K562 (cell line): Measurements from ENCODE around the gene KLHL18. TPM values are rescaled to one million over a fixed set of nuclear protein-coding genes. Genes with fewer than 3 reads are reported as not detected.
A peak's percentile ranks its signal among the peaks of the same experiment; 100 is the strongest.

Source experiments
- ATAC-seq: fragments of 200-7000 bp; cut with Tn5 transposase; 3 replicates; pipeline ENCODE4 v1.9.1; 2020; ENCODE audit warnings: moderate library complexity
- BruUV-seq: library from RNA; stranded (reverse); fragments of 400-500 nt; replicated peaks from 2 replicates; lab custom pipeline; 2021; lab: Mats Ljungman, UMichigan
- CTCF ChIA-PET: fragments of 300-600 bp; formaldehyde crosslinking; extraction: SDS; loops from one replicate; lab custom pipeline; 2021; ENCODE audit warnings: low intra/inter-chr PET ratio; lab: Yijun Ruan, JAX
- POLR2A ChIA-PET: fragments of 300-600, 350-650 bp; sonication (Branson Sonifier 250); formaldehyde crosslinking; extraction: SDS; loops from one replicate; lab custom pipeline; 2021; ENCODE audit warnings: antibody characterized with exemption, inconsistent platforms; lab: Yijun Ruan, JAX
- DNase-seq, 4 experiments: peaks; one replicate each; pipeline versions ENCODE4 v3.0.0 to v3.0.0-alpha.2; 2011 to 2018; ENCODE audit warnings: low spot score in 3 of 4, mixed read lengths in 3 of 4; ENCODE audit errors: extremely low read depth in 1 of 4
- FAIRE-seq: peaks from 2 replicates; lab custom pipeline; 2011; peaks lifted over from hg19 to GRCh38; lab: Jason Lieb, UNC
- H2AFZ ChIP-seq: 2 replicates; pipeline ENCODE4 v1.6.0; 2011; ENCODE audit warnings: low read depth, low read length, control low read depth, inconsistent platforms
- H3K27ac ChIP-seq: fragments of 200-600 bp; 3 replicates; pipeline ENCODE4 v1.8.0; 2011; ENCODE audit warnings: low read depth, mild to moderate bottlenecking, control low read depth, inconsistent platforms, low read length, moderate library complexity, mixed read lengths; ENCODE audit errors: extremely low read depth
- H3K27me3 ChIP-seq, 2 experiments: fragments of 300-600 bp in 1 of 2; 2 replicates in 1 of 2; 3 replicates in 1 of 2; pipeline versions ENCODE4 v1.6.0 to v1.8.0; 2011; ENCODE audit warnings: inconsistent platforms in 2 of 2, low read length in 2 of 2, mild to moderate bottlenecking in 1 of 2, mixed read lengths in 1 of 2, moderate library complexity in 1 of 2; ENCODE audit not compliant: control insufficient read depth in 2 of 2, insufficient read depth in 2 of 2
- H3K36me3 ChIP-seq: fragments of 300-600 bp; 3 replicates; pipeline ENCODE4 v1.8.0; 2011; ENCODE audit warnings: mild to moderate bottlenecking, low read length, inconsistent platforms; ENCODE audit not compliant: control insufficient read depth, insufficient read depth
- H3K4me1 ChIP-seq, 2 experiments: fragments of 200-600 bp in 1 of 2; replicated peaks in 1 of 2; 2 replicates in 1 of 2; 3 replicates in 1 of 2; pipeline versions ENCODE4 v1.5.1 to v1.8.0; 2011; ENCODE audit warnings: inconsistent platforms in 2 of 2, low read length in 2 of 2, mild to moderate bottlenecking in 1 of 2, mixed read lengths in 1 of 2, moderate library complexity in 1 of 2; ENCODE audit not compliant: control insufficient read depth in 2 of 2, insufficient read depth in 2 of 2
- H3K4me2 ChIP-seq: 2 replicates; pipeline ENCODE4 v1.6.1; 2011; ENCODE audit warnings: low read length, control low read depth, inconsistent platforms, mixed read lengths; ENCODE audit not compliant: insufficient read depth
- H3K4me3 ChIP-seq: fragments of 200-600 bp; sonication (generic), shearing (Covaris generic); 2 replicates; pipeline ENCODE4 v1.5.1; 2016; ENCODE audit warnings: control low read depth, inconsistent platforms
- H3K79me2 ChIP-seq: fragments of 200-600 bp; 3 replicates; pipeline ENCODE4 v1.8.0; 2011; ENCODE audit warnings: low read length, inconsistent platforms; ENCODE audit not compliant: control insufficient read depth, insufficient read depth
- H3K9ac ChIP-seq, 2 experiments: 2 replicates each; pipeline versions ENCODE4 v1.6.0 to v1.6.1; 2011; ENCODE audit warnings: low read depth in 2 of 2, low read length in 2 of 2, control low read depth in 1 of 2, inconsistent platforms in 1 of 2, mild to moderate bottlenecking in 1 of 2, mixed read lengths in 1 of 2; ENCODE audit not compliant: insufficient read depth in 1 of 2
- H3K9me1 ChIP-seq: one replicate; pipeline ENCODE4 v1.6.0; 2011; ENCODE audit warnings: inconsistent platforms, mild to moderate bottlenecking, low read length, moderate library complexity; ENCODE audit not compliant: control insufficient read depth, insufficient read depth
- H3K9me3 ChIP-seq: replicated peaks from 2 replicates; pipeline ENCODE4 v1.5.1; 2011; ENCODE audit warnings: low read depth, low read length, inconsistent platforms; ENCODE audit not compliant: control insufficient read depth, insufficient read depth
- H4K20me1 ChIP-seq: replicated peaks from 2 replicates; pipeline ENCODE4 v1.6.1; 2011; ENCODE audit warnings: low read length, inconsistent platforms, mixed read lengths; ENCODE audit not compliant: control insufficient read depth, insufficient read depth
- ARID1B ChIP-seq: fragments of 450-650 bp; IDR thresholded peaks from 2 replicates; pipeline ENCODE4 v1.6.1; 2016; ENCODE audit warnings: antibody characterized with exemption, mild to moderate bottlenecking, inconsistent platforms
- CBFA2T3 ChIP-seq: fragments of 450-650 bp; IDR thresholded peaks from 2 replicates; pipeline ENCODE4 v1.6.1; 2017
- CEBPB ChIP-seq: fragments of 450-650 bp; IDR thresholded peaks from 2 replicates; pipeline ENCODE4 v1.6.1; 2016; ENCODE audit warnings: missing genetic modification characterization, missing compliant biosample characterization
- DPF2 ChIP-seq: fragments of 450-650 bp; IDR thresholded peaks from 2 replicates; pipeline ENCODE4 v1.6.1; 2016
- ELF1 ChIP-seq: fragments of 200-800 bp; sonication (Bioruptor generic); IDR thresholded peaks from 2 replicates; pipeline ENCODE4 v1.6.1; 2016; ENCODE audit warnings: missing genetic modification characterization, missing compliant biosample characterization
- ELF4 ChIP-seq: fragments of 450-650 bp; formaldehyde crosslinking; IDR thresholded peaks from 2 replicates; pipeline ENCODE4 v1.4.0; 2022; ENCODE audit warnings: missing genetic modification characterization
- FOXA3 ChIP-seq, 2 experiments: fragments of 450-650 bp in 1 of 2; sonication (generic) in 1 of 2; formaldehyde crosslinking; IDR thresholded peaks in 1 of 2; conservative IDR thresholded peaks in 1 of 2; 2 replicates each; pipeline versions ENCODE4 v1.4.0 to v1.8.0; 2020 to 2022; ENCODE audit warnings: mild to moderate bottlenecking in 2 of 2, missing genetic modification reagents in 1 of 2
- HBP1 ChIP-seq: fragments of 450-650 bp; formaldehyde crosslinking; IDR thresholded peaks from 2 replicates; pipeline ENCODE4 v1.4.0; 2022; ENCODE audit warnings: missing genetic modification characterization
- HLTF ChIP-seq: fragments of 450-650 bp; IDR thresholded peaks from 2 replicates; pipeline ENCODE4 v1.6.1; 2016
- HNRNPUL1 ChIP-seq: fragments of 200-400 bp; formaldehyde crosslinking; IDR thresholded peaks from 2 replicates; pipeline ENCODE4 v1.6.1; 2017; ENCODE audit warnings: low read length
- MECOM ChIP-seq: fragments of 250-450 bp; sonication (Bioruptor Pico); IDR thresholded peaks from 2 replicates; pipeline ENCODE4 v1.8.0; 2022; ENCODE audit warnings: inconsistent platforms
- MTA1 ChIP-seq: fragments of 450-650 bp; IDR thresholded peaks from 2 replicates; pipeline ENCODE4 v1.6.1; 2017; ENCODE audit warnings: borderline replicate concordance
- OTX1 ChIP-seq: fragments of 450-650 bp; formaldehyde crosslinking; IDR thresholded peaks from 2 replicates; pipeline ENCODE4 v1.4.0; 2022; ENCODE audit warnings: mild to moderate bottlenecking
- SMARCA4 ChIP-seq: fragments of 450-650 bp; IDR thresholded peaks from 2 replicates; pipeline ENCODE4 v1.6.1; 2016
- SMARCE1 ChIP-seq: fragments of 450-650 bp; IDR thresholded peaks from 2 replicates; pipeline ENCODE4 v1.7.1; 2016; ENCODE audit warnings: mild to moderate bottlenecking
- THRAP3 ChIP-seq: fragments of 450-650 bp; IDR thresholded peaks from 2 replicates; pipeline ENCODE4 v1.6.1; 2016; ENCODE audit warnings: mild to moderate bottlenecking, inconsistent platforms, borderline replicate concordance
- THRB ChIP-seq: fragments of 450-650 bp; formaldehyde crosslinking; conservative IDR thresholded peaks from 2 replicates; pipeline ENCODE4 v1.4.0; 2022; ENCODE audit warnings: mild to moderate bottlenecking, missing genetic modification characterization
- ZEB2 ChIP-seq: fragments of 450-650 bp; IDR thresholded peaks from 2 replicates; pipeline ENCODE4 v1.6.1; 2016
- ZNF384 ChIP-seq: IDR thresholded peaks from 2 replicates; pipeline ENCODE4 v1.6.1; 2012; ENCODE audit warnings: low read depth, low read length, improper control_type of control experiment
- WGBS: fragments of 100-300 bp; shearing (Covaris generic); methylation state at CpG from one replicate; pipeline ENCODE4 v1.1.6; 2016; ENCODE audit warnings: low coverage, mixed read lengths; ENCODE audit not compliant: insufficient coverage; ENCODE audit errors: missing lambda C conversion rate; 5-methylcytosine and 5-hydroxymethylcytosine counted together
- in situ Hi-C: fragments of 300-500 bp; cut with MboI; formaldehyde crosslinking; loops from 4 replicates; pipeline ENCODE4 v1.15.0; 2018; ENCODE audit warnings: inconsistent platforms, mixed read lengths
- intact Hi-C: fragments of 100-400 bp; cut with micrococcal nuclease; formaldehyde crosslinking; loops from 2 replicates; pipeline ENCODE4 v1.14.2; 2022
- polyA plus RNA-seq, 8 experiments: library from polyadenylated mRNA; depleted of rRNA in 4 of 8; stranded (reverse) in 5 of 8; unstranded in 3 of 8; fragments of >200 nt; fragmentation: Nextera tagmentation in 2 of 8; fragmentation: Illumina TruSeq in 1 of 8; extraction: Ambion mirVana in 2 of 8; extraction: Trizol in 1 of 8; gene quantifications; 2 replicates each; pipeline versions ENCODE4 v1.2.1 to v1.2.3, GENCODE V29; 2011 to 2014; ENCODE audit warnings: inconsistent platforms in 1 of 8, missing spikeins in 1 of 8
- total RNA-seq, 7 experiments: library from RNA; depleted of rRNA in 6 of 7; stranded (reverse); fragments of >200 nt in 6 of 7; fragmentation: Illumina TruSeq in 2 of 7; extraction: Trizol in 2 of 7; gene quantifications; 2 replicates each; pipeline versions ENCODE4 v1.2.1 to v1.2.3, GENCODE V29; 2011 to 2021; ENCODE audit warnings: low replicate concordance in 1 of 7
- TF ChIP-seq, protein P1 (sequence below): fragments of 450-650 bp; formaldehyde crosslinking; IDR thresholded peaks from 2 replicates; pipeline ENCODE4 v1.4.0; 2022; ENCODE audit warnings: missing genetic modification characterization

The KLHL18 gene
- total and polyA plus RNA-seq, 9 of the 15 experiments (the other 6 are each of a cell fraction or from before 2014, with no cell fraction given), result 26.7 to 97.5 (median 48.7) TPM

DNA sequence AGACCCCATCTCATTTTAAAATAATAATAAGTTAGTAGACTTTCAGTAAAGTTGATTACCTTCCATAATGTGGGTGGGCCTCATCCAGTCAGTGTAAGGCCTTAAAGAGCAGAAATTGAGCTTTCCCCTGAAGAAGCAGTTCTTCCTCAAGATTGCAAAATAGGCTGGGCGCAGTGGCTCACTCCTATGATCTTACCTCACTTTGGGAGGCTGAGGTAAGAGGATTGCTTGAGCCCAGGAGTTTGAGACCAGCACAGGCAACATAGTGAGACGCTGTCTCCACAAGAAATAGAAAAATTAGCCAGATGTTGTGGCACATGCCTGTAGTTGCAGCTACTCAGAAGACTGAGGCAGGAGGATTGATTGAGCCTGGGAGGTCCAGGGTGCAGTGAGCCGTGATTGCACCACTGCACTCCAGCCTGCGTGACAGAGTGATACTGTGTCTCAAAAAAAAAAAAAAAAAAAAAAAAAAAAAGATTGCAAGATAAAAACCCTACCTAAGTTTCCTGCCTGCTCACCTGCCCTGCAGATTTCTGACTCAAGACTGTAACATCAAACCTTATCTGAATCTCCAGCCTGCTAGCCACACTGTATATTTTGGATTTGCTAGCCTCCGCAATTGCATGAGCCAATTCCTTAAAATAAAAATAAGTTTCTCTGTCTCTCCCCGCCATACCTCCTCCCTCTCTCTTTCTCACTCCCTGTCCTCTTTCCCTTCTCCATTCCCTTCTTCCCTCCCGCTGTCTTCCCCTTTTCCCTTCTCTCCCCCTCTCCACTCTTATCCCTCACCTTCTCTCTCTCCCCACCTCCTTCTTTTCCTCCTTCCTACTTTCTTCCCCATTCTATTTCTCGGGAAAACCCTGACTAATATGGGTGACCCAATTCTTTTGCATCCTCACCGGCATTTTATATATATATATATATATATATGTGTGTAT is 16.9 kb downstream of the KLHL18 start:
- no TSS peak for BruUV-seq
- 55% methylated on average over 9 of the region's 9 CpGs for WGBS
- intact Hi-C loops, result loop anchor here (2.0 kb wide), 1 partner anchor 15 kb away; no protein-coding TSS in a partner anchor

More for the DNA sequence above, 16.9 kb downstream of the KLHL18 start:
- H3K79me2 ChIP-seq, result peaks cover 79% of the 10 kb centered on the region
- no peaks in the 10 kb centered on the region for H3K9me1 ChIP-seq
- FAIRE-seq, result no peak
- H3K4me3 ChIP-seq, result no peak overlapping the region
- CTCF ChIA-PET, result no interaction called here
- H3K27ac ChIP-seq, result no peak overlapping the region
- H2AFZ ChIP-seq, result no peak overlapping the region
- peak; percentile 45 for ATAC-seq
- H4K20me1 ChIP-seq, result no peaks in the 10 kb centered on the region
- no peaks in the 10 kb centered on the region for H3K27me3 ChIP-seq
- peak overlapping the region in 1 of 2 experiments; percentile 11; a peak in 1 of 4 replicates for H3K9ac ChIP-seq
- in situ Hi-C loops, result no loop called here
- H3K4me1 ChIP-seq, result peaks cover 11 to 44% of the 10 kb centered on the region in 2 experiments; a peak in 4 of 5 replicates
- no peak for DNase-seq
- H3K36me3 ChIP-seq, result peaks cover 57% of the 10 kb centered on the region
- no peak overlapping the region; the same call in 1 of the 2 replicates for H3K4me2 ChIP-seq
- POLR2A ChIA-PET, result interaction anchor here (0.6 to 5.0 kb wide), 5 partner anchors 9 to 230 kb away, joined by 4 to 31 read pairs (median 4); no protein-coding TSS in a partner anchor
- no peaks in the 10 kb centered on the region for H3K9me3 ChIP-seq
- 0 out of 2 replicates have a peak, but pooled peaks have one; percentile 22 for TF ChIP-seq OTX1
- peak; percentile 48 for TF ChIP-seq ARID1B
- peak; percentile 32; the same call in 1 of the 2 replicates for TF ChIP-seq SMARCA4
- TF ChIP-seq DPF2, result peak; percentile 46; the same call in 1 of the 2 replicates
- peak; percentile 78 for TF ChIP-seq CEBPB (tag)
- TF ChIP-seq HLTF, result 0 out of 2 replicates have a peak, but pooled peaks have one; percentile 26
- no peak for TF ChIP-seq ELF1 (tag)
- TF ChIP-seq HNRNPUL1, result no peak
- peak; percentile 42; the same call in 1 of the 2 replicates for TF ChIP-seq CBFA2T3
- TF ChIP-seq, protein P1, sequence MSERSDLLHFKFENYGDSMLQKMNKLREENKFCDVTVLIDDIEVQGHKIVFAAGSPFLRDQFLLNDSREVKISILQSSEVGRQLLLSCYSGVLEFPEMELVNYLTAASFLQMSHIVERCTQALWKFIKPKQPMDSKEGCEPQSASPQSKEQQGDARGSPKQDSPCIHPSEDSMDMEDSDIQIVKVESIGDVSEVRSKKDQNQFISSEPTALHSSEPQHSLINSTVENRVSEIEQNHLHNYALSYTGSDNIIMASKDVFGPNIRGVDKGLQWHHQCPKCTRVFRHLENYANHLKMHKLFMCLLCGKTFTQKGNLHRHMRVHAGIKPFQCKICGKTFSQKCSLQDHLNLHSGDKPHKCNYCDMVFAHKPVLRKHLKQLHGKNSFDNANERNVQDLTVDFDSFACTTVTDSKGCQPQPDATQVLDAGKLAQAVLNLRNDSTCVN (CRISPR knock-in tag), result peak; percentile 78; the same call in 1 of the 2 replicates
- no peak for TF ChIP-seq FOXA3 (CRISPR knock-in tag; conservative IDR thresholded peaks at IDR 0.05 in 1 of 2, IDR thresholded peaks at IDR 0.05 in 1 of 2)
- no peak for TF ChIP-seq MECOM (CRISPR knock-in tag)
- 0 out of 2 replicates have a peak, but pooled peaks have one; percentile 29 for TF ChIP-seq ELF4
- 0 out of 2 replicates have a peak, but pooled peaks have one; percentile 61 for TF ChIP-seq THRB (CRISPR knock-in tag)
- peak; percentile 84 for TF ChIP-seq ZNF384
- 0 out of 2 replicates have a peak, but pooled peaks have one; percentile 50 for TF ChIP-seq THRAP3
- peak; percentile 38; the same call in 1 of the 2 replicates for TF ChIP-seq SMARCE1
- TF ChIP-seq MTA1, result 0 out of 2 replicates have a peak, but pooled peaks have one; percentile 27
- TF ChIP-seq HBP1, result no peak
- TF ChIP-seq ZEB2, result peak; percentile 88
